Astrocyte of the cerebellum (primary cell): ENCODE data around the gene HIPK2.

Experiments used
- DNase-seq: peaks from one replicate; pipeline ENCODE4 v3.0.0-alpha.2; 2011; ENCODE audit warnings: low read depth
- H3K4me3 ChIP-seq: 2 replicates; pipeline ENCODE4 v1.5.1; 2011; ENCODE audit warnings: mild to moderate bottlenecking, low read depth, low read length, moderate library complexity
- in situ Hi-C: cut with HindIII; loops from 2 replicates; pipeline ENCODE4 v1.10.0; 2017; ENCODE audit warnings: low sequenced_read_pairs
- TF ChIP-seq, protein P1 (sequence below): IDR thresholded peaks from 2 replicates; pipeline ENCODE4 v1.5.1; 2012; ENCODE audit warnings: low read length, low read depth, moderate library complexity, mild to moderate bottlenecking; ENCODE audit errors: missing control alignments

The HIPK2 gene

DNA sequence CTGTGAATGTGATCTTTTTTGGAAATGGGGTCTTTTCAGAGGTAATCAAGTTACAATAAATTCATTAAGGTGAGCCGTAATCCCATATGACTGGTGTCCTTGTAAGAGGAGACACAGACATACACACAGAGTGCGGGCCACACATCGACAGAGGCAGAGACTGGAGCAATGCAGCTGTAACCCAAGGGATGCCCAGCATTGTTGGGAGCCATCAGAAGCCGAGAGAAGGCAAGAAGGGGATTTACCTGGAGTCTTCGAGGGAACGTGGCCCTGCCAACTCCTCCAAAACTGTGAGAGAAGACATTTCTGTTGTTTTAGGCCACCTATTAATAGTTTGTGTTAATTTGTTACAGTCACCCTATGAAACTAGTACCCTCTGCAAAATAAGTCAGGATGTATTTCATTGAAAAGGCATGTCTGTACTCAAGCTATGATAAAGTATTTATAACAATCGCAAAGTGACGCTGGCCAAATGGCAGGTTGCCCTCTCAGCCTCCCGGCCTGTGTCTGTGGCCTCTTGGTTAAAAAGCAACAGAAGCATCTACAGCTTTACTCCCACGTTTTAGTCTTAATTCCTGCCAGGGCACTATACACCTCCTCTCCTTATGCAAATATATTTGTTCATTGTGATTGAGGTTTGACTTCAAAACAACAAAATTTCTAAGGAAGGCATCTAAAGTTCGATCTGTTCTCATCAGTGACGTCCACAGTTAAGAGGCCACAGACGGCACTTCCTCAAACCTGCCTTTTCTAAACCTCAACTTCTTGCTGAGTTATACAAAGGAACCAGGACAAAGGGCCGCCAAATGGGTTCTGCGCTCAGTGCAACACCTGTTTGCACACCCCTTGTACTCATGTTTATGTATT is 46.8 kb downstream of the HIPK2 start:
- TF ChIP-seq, protein P1, sequence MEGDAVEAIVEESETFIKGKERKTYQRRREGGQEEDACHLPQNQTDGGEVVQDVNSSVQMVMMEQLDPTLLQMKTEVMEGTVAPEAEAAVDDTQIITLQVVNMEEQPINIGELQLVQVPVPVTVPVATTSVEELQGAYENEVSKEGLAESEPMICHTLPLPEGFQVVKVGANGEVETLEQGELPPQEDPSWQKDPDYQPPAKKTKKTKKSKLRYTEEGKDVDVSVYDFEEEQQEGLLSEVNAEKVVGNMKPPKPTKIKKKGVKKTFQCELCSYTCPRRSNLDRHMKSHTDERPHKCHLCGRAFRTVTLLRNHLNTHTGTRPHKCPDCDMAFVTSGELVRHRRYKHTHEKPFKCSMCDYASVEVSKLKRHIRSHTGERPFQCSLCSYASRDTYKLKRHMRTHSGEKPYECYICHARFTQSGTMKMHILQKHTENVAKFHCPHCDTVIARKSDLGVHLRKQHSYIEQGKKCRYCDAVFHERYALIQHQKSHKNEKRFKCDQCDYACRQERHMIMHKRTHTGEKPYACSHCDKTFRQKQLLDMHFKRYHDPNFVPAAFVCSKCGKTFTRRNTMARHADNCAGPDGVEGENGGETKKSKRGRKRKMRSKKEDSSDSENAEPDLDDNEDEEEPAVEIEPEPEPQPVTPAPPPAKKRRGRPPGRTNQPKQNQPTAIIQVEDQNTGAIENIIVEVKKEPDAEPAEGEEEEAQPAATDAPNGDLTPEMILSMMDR, result no peak
- in situ Hi-C loops, result no loop called here
- no peak overlapping the region for H3K4me3 ChIP-seq
- peak; percentile 73 for DNase-seq

DNA sequence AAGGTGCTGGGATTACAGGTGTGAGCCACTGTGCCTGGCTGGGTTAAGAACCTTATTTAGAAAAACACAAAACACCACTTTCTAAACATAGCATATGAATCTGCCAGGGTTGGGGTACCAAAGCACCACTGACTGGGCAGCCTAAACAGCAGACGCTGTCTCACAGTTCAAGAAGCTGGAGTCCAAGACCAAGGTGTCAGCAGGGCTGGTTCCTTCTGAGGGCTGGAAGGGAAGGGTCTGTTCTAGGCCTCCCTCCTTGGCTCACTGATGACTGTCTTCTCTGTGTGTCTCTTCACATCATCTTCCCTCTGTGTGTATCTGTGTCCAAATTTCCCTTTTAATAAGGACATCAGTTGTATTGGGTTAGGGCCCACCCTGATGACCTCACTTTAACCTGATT is 49.6 kb downstream of the HIPK2 start:
- TF ChIP-seq, protein P1, result no peak
- in situ Hi-C loops, result no loop called here

DNA sequence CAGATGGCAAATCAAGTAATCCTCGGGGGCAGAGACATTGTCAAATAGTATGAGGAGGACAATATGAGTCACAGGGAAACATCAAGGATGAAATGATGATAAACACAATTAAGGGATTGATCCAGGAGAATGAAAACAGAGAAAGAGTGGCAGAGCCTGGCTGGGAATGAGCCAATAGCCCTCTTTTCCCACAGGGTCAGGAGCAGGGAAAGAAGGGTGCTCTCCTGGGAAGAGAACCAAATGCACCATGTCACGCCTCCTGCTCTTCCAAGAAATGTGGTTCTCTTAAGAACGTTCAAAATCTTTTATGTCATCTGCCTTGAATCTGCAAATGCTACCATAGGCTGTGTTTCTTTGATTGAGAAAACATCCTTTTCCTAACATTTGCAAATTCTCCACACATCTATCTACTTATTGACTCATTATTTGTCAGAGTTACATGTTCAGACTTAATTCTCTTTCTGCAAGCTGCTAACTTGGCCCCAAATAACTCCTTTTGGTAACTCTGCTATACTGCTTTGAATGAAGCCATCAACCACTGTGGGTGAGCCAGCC is 50.6 kb downstream of the HIPK2 start:
- in situ Hi-C loops, result no loop called here
- TF ChIP-seq, protein P1, result no peak
- no peak overlapping the region for H3K4me3 ChIP-seq
- peak; percentile 22 for DNase-seq

More for the DNA sequence above, 49.6 kb downstream of the HIPK2 start:
- no peak overlapping the region for H3K4me3 ChIP-seq
- no peak for DNase-seq

DNA sequence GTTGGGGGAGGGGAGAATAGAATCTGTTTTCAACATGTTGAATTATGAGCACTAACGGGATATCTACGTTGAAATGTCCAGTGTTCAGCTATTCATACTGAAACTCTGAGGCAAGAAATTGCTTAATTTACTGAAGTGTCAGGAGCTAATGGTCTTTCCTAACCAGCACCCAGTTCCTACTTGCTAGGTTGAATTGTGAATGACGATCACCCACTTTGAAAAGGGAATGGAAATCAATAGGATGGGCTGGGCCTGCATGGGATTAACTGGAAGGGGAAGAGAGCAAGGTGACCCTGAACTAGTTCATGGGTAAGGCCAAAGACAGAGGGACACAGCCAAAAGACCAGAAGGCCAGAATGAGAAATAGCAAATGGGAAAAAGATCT is 51.3 kb downstream of the HIPK2 start:
- in situ Hi-C loops, result no loop called here
- TF ChIP-seq, protein P1, result no peak
- DNase-seq, result no peak
- no peak overlapping the region for H3K4me3 ChIP-seq

DNA sequence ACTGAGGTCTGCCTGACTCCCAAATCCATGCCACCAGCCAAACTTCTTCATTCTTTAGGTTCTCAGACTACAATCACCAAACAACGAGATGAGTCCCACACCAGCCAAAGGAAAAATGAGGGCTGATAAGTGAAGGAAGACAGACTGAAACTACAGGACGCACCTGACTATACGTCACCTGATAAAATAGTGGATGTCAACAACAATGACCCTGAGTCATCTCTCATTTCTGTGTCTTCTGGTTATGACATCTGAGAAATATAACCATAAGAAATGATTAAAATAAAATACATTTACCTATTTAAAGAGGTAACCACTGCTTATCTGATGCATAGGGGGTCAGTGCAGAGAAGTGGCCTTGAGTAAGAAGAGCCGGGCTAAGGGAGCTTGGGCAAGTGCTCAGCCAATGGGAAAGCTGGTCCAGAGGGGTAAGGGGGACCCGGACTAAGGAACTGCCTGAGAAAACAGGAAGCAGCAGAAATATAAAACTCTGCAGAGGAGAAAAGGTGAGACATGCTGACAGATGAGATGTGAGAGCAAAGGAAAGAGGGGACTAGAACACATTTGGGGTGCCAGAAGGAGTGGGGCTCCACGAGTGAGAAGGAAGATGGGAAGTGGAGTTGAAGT is 51.8 kb downstream of the HIPK2 start:
- TF ChIP-seq, protein P1, result no peak
- no peak for DNase-seq
- no peak overlapping the region for H3K4me3 ChIP-seq
- in situ Hi-C loops, result no loop called here

DNA sequence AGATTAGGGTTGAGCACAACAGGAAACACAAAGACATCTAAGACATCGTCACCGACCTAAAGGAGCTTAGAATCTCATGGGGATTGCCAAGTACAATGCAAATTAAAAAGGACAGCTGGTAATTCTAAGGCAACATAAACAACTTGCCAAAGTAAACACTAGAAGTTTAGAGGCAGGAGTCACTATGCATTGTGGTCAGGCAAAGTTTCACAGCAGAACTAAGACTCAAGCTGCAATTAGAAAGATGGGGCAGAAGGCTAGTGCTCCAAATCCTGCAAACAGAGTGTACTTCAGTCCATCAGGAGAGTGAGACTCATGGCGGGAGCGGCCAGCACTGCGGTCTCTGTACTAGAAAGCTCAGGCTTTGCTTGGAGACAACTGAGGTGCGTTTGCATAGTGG is 52.7 kb downstream of the HIPK2 start:
- TF ChIP-seq, protein P1, result no peak
- peak; percentile 76 for DNase-seq

More for the DNA sequence above, 52.7 kb downstream of the HIPK2 start:
- no peak overlapping the region for H3K4me3 ChIP-seq
- in situ Hi-C loops, result no loop called here
